HUES64 (cell line): ENCODE results near the gene MAN1A1.

Experiments
- H3K27ac ChIP-seq: 2 replicates; pipeline ENCODE4 v1.7.0; 2013; ENCODE audit warnings: low read depth, low read length, inconsistent platforms
- H3K27me3 ChIP-seq: 2 replicates; pipeline ENCODE4 v1.6.1; 2013; ENCODE audit warnings: mild to moderate bottlenecking, low read length; ENCODE audit not compliant: insufficient read depth
- H3K36me3 ChIP-seq: 2 replicates; pipeline ENCODE4 v1.6.1; 2013; ENCODE audit warnings: mild to moderate bottlenecking, low read length; ENCODE audit not compliant: insufficient read depth
- H3K4me1 ChIP-seq: 2 replicates; pipeline ENCODE4 v1.6.1; 2013; ENCODE audit warnings: mild to moderate bottlenecking, low read length, moderate library complexity; ENCODE audit not compliant: insufficient read depth
- H3K4me3 ChIP-seq: 2 replicates; pipeline ENCODE4 v1.5.1; 2013; ENCODE audit warnings: mild to moderate bottlenecking, low read length, moderate library complexity
- H3K9ac ChIP-seq: 2 replicates; pipeline ENCODE4 v1.6.1; 2013; ENCODE audit warnings: mild to moderate bottlenecking, low read depth, low read length
- H3K9me3 ChIP-seq: 2 replicates; pipeline ENCODE4 v1.6.1; 2013; ENCODE audit warnings: low read depth, low read length; ENCODE audit not compliant: insufficient read depth
- WGBS: fragments of 150-250, 120-280 bp; methylation state at CpG from one replicate; pipeline ENCODE4 v1.1.7; 2013; ENCODE audit warnings: missing lambda C conversion rate; 5-methylcytosine and 5-hydroxymethylcytosine counted together

MAN1A1 gene

GRCh38 chr6:119312441-119312840, 37.1 kb downstream of the MAN1A1 start:
- Histone ChIP-seq H3K4me3 (no peak overlapping the region), H3K27ac (no peak overlapping the region), H3K27me3 (no peaks in the 10 kb centered on the region), H3K4me1 (peaks cover 25% of the 10 kb centered on the region; the same call in 1 of the 2 replicates), H3K9me3 (no peaks in the 10 kb centered on the region), H3K36me3 (no peaks in the 10 kb centered on the region), H3K9ac (no peak overlapping the region)
- 96% methylated on average over 3 of the region's 4 CpGs for WGBS

GRCh38 chr6:119311514-119312142, 37.9 kb downstream of the MAN1A1 start:
- Histone ChIP-seq H3K4me3 (no peak overlapping the region), H3K4me1 (peaks cover 25% of the 10 kb centered on the region; the same call in 1 of the 2 replicates), H3K27me3 (no peaks in the 10 kb centered on the region), H3K36me3 (no peaks in the 10 kb centered on the region), H3K9me3 (no peaks in the 10 kb centered on the region), H3K27ac (no peak overlapping the region), H3K9ac (no peak overlapping the region)
- WGBS: 91% methylated on average over 8 of the region's 8 CpGs

GRCh38 chr6:119310486-119311036, 39.0 kb downstream of the MAN1A1 start:
- 95% methylated on average over 7 of the region's 8 CpGs for WGBS
- no peak overlapping the region for H3K4me3 ChIP-seq
- no peaks in the 10 kb centered on the region for H3K36me3 ChIP-seq
- H3K27me3 ChIP-seq: no peaks in the 10 kb centered on the region
- H3K4me1 ChIP-seq: peaks cover 25% of the 10 kb centered on the region; the same call in 1 of the 2 replicates
- no peak overlapping the region for H3K27ac ChIP-seq
- no peaks in the 10 kb centered on the region for H3K9me3 ChIP-seq
- H3K9ac ChIP-seq: no peak overlapping the region

GRCh38 chr6:119308991-119309657, 40.4 kb downstream of the MAN1A1 start:
- WGBS: 72% methylated on average over 4 of the region's 4 CpGs

GRCh38 chr6:119308048-119308570, 41.5 kb downstream of the MAN1A1 start:
- Histone ChIP-seq H3K9me3 (no peaks in the 10 kb centered on the region), H3K9ac (no peak overlapping the region), H3K4me1 (peaks cover 25% of the 10 kb centered on the region; the same call in 1 of the 2 replicates), H3K27me3 (no peaks in the 10 kb centered on the region), H3K27ac (no peak overlapping the region; the same call in 1 of the 2 replicates), H3K36me3 (no peaks in the 10 kb centered on the region), H3K4me3 (no peak overlapping the region)
- 100% methylated on average over 2 of the region's 2 CpGs for WGBS

More at GRCh38 chr6:119308991-119309657, 40.4 kb downstream of the MAN1A1 start:
- Histone ChIP-seq H3K9ac (no peak overlapping the region), H3K4me3 (no peak overlapping the region), H3K27ac (no peak overlapping the region), H3K36me3 (no peaks in the 10 kb centered on the region), H3K27me3 (no peaks in the 10 kb centered on the region), H3K4me1 (peaks cover 25% of the 10 kb centered on the region; the same call in 1 of the 2 replicates), H3K9me3 (no peaks in the 10 kb centered on the region)

GRCh38 chr6:119307056-119307455, 42.5 kb downstream of the MAN1A1 start:
- Histone ChIP-seq H3K27me3 (no peaks in the 10 kb centered on the region), H3K36me3 (no peaks in the 10 kb centered on the region), H3K27ac (no peak overlapping the region), H3K9me3 (no peaks in the 10 kb centered on the region), H3K4me3 (no peak overlapping the region), H3K9ac (no peak overlapping the region), H3K4me1 (peaks cover 25% of the 10 kb centered on the region; the same call in 1 of the 2 replicates)
- 96% methylated on average over 1 of the region's 1 CpG for WGBS

GRCh38 chr6:119306396-119306968, 43.1 kb downstream of the MAN1A1 start:
- H3K27ac ChIP-seq: no peak overlapping the region
- H3K9ac ChIP-seq: no peak overlapping the region
- H3K9me3 ChIP-seq: no peaks in the 10 kb centered on the region
- H3K27me3 ChIP-seq: no peaks in the 10 kb centered on the region
- 87% methylated on average over 4 of the region's 4 CpGs for WGBS
- H3K36me3 ChIP-seq: no peaks in the 10 kb centered on the region
- no peak overlapping the region for H3K4me3 ChIP-seq
- peaks cover 25% of the 10 kb centered on the region; the same call in 1 of the 2 replicates for H3K4me1 ChIP-seq

- Histone ChIP-seq H3K36me3 (no peaks in the 10 kb centered on the region), H3K4me3 (no peak overlapping the region), H3K9me3 (no peaks in the 10 kb centered on the region), H3K27me3 (no peaks in the 10 kb centered on the region), H3K4me1 (peaks cover 5% of the 10 kb centered on the region; the same call in 1 of the 2 replicates), H3K9ac (no peak overlapping the region), H3K27ac (no peak overlapping the region)
- 94% methylated on average over 3 of the region's 3 CpGs for WGBS
Measured at GRCh38 chr6:119303164-119303887, 46.2 kb downstream of the MAN1A1 start.

GRCh38 chr6:119301429-119301828, 48.1 kb downstream of the MAN1A1 start:
- Histone ChIP-seq H3K4me1 (peaks cover 3% of the 10 kb centered on the region), H3K9ac (no peak overlapping the region), H3K27ac (no peak overlapping the region), H3K4me3 (no peak overlapping the region), H3K9me3 (no peaks in the 10 kb centered on the region), H3K27me3 (no peaks in the 10 kb centered on the region), H3K36me3 (no peaks in the 10 kb centered on the region)
- 100% methylated on average over 1 of the region's 1 CpG for WGBS

- WGBS: no CpG with 5 or more reads among the region's 2 CpGs
- Histone ChIP-seq H3K36me3 (no peaks in the 10 kb centered on the region), H3K27ac (no peak overlapping the region), H3K9ac (no peak overlapping the region), H3K27me3 (no peaks in the 10 kb centered on the region), H3K4me3 (no peak overlapping the region), H3K9me3 (no peaks in the 10 kb centered on the region), H3K4me1 (peaks cover 14% of the 10 kb centered on the region)
Measured at GRCh38 chr6:119299694-119300093, 49.9 kb downstream of the MAN1A1 start.
